NCI-H1105 (cell line): ENCODE results near the gene UNC13A.

Experiments used
- DNase-seq: peaks from one replicate; lab custom pipeline; 2025; lab: John Stamatoyannopoulos, UW

UNC13A gene

DNA sequence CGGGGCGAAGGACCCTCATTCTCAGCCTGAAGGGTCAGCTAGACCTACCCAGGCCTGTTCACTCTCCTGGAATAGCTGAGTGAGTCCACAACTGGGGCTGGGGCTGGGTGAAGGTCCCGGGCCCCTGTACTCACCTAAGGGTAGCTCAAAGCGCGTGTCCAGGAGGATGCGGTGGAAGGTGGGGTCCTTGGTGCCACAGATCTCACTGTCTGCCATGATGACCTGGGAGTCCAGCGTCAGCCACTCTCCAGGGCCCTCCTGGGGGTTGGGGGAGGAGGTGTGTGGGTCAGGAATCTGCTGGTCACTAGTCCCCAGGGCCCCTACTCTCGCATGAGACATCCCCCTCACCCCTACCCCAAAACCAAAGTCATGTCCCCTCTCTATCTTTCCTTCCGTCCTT is 18.7 kb downstream of the UNC13A start:
- DNase-seq = no peak

GRCh38 chr19:17665058-17665457 is 23.1 kb downstream of the UNC13A start:
- no peak for DNase-seq

GRCh38 chr19:17659996-17660395 is 28.2 kb downstream of the UNC13A start:
- no peak for DNase-seq

DNA sequence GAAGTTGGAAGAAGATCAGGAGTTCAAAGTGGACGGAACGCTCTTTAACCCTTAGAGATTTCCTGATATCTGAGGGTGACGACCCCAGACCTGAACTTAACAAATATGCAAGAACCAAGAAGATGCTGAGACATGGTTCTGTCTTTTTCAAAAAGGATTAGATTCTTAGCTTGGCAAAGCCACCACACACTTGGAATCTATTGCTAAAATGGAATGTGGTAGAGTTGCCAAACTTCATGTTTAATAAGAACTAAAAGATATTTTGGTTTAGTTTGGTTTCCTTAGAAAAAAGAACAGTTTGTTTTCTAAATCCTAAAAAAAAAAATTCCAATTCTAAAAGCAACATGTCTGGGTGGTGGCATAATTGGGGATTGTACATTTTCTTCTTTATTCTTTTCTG is 29.5 kb downstream of the UNC13A start:
- DNase-seq = no peak

- DNase-seq = no peak
Measured at GRCh38 chr19:17658240-17658639, 29.9 kb downstream of the UNC13A start.

DNA sequence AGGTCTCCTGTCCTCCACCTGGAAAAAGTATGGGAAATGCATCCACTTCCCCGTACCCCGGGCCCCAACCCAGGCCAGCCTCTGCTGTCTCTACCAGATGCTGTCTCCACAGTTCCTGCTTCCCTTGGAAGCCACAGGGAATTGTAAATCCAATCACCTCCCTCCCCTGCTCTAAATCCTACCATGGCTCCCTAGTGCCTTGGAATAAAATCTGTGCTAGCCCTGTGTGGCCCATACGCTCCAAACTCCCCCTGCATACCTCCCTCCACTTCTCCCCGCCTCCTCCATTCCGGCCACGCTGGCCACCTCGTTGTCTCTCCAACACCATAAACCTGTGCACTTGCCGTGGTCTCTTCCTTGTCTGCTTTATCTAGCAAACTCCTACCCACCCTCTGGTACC is 31.2 kb downstream of the UNC13A start:
- DNase-seq = no peak

DNA sequence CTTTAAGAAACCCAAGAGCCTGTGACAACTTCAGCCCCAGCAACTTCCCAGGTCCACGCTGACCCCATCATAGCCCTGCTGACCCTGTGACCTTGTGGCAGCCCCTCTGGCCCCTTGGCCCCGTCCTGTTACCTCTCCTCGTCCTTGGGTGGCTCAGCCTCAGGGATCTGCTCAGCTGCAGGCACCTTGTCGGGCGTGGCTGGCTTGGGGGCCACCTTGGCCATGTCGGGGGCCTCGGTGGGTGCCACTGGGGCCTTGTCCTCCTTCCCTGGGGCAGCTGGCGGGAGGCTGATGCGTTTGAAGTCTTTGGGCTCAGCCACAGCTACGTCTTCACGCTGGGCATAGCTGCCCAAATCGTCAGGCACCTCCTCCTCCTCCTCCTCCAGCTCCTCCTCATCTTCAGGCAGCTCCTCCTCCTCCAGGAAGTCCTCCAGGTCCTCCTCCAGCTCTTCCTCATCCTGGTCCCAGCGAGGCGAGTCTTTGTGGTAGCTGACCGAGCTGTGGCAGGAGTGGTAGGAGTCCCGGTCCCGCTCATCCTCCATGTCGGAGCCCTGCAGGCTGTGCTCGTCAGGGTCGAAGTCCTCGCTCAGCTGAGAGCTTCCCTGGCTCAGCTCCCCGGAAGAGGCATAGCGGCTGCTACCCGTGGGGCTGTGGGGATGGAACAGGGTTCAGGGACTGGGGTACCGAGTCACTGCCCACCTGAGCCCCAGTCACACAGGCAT is 32.2 kb downstream of the UNC13A start:
- DNase-seq = no peak

GRCh38 chr19:17654993-17655392 is 33.2 kb downstream of the UNC13A start:
- no peak for DNase-seq

DNA sequence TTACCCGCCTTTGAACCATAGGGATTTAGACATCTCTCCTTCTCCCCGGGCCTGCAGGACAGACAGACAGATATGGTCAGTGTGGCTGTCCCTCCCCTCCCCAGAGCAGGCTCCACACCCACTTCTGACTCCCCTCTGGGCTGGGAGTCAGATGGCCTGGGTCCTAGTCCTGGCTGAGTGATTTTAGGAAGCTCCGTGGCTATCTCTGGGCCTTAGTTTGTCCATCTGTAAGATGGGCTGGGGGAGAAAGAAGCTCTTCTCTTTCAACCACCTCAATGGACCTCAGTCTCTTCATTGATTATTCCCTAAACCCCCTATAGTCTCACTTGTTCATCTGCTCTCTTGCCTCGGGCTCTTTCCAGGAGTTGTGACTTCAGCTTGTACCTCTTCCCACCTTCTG is 35.5 kb downstream of the UNC13A start:
- no peak for DNase-seq

DNA sequence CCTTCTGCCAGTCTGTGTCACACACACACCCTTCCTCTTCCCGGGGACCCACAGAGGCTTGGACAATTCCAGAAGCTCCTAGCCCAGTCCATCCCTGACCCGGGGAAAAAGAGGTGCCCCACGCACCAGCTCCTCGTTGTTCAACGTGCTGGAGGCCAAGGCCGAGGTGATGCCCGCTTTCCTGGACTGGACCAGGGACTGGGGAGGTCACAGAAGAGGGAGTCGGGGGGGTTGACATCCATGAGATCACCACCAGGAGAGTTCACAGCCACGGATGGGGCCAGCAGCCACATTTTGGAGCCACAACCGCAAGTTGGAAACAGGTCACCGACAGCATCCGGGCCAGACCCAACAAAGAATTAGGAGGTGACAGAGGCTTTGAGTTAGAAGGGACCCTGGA is 39.4 kb downstream of the UNC13A start:
- DNase-seq = no peak

GRCh38 chr19:17648097-17648660 is 40.0 kb downstream of the UNC13A start:
- no peak for DNase-seq

GRCh38 chr19:17647071-17648020 is 40.8 kb downstream of the UNC13A start:
- no peak for DNase-seq

GRCh38 chr19:17646441-17646840 is 41.7 kb downstream of the UNC13A start:
- DNase-seq = no peak

GRCh38 chr19:17645339-17645963 is 42.7 kb downstream of the UNC13A start:
- DNase-seq = no peak

- no peak for DNase-seq
Measured at GRCh38 chr19:17642656-17643055, 45.5 kb downstream of the UNC13A start.

GRCh38 chr19:17641846-17642245 is 46.3 kb downstream of the UNC13A start:
- no peak for DNase-seq

DNA sequence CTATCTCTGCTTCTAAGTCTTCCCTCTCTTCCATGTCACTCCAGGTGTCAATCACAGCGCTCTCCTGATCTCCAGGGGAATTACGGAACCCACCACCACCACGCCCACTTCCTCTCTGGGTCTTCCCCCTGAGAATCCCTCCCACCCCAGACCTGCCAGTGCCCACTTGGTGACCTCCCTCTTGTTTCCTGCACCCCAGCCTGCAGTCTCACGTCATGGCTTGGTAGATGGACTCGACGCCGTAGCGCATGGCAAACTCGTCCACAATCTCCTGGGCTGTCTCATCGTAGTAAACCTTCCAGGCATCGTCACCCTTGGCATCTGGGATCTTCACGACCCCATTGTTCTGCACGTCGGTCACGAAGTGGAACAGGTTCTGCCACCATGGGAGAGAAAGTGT is 47.0 kb downstream of the UNC13A start:
- no peak for DNase-seq

DNA sequence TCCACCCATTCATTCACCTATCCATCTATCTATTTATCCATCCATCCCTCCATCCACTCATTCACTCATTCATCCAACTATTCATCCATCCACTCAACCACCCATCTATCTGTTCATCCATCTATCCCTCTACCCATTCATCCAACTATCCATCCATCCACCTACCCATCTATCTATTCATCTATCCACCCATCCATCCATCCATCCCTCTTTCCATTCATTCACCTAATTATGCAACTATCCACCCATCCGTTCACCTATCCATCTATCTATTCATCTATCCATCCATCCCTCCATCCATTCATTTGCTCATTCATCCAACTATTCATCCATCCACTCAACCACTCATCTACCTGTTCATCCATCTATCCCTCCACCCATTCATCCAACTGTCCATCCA is 54.5 kb downstream of the UNC13A start:
- DNase-seq = no peak

GRCh38 chr19:17632577-17632976 is 55.6 kb downstream of the UNC13A start:
- DNase-seq = no peak

DNA sequence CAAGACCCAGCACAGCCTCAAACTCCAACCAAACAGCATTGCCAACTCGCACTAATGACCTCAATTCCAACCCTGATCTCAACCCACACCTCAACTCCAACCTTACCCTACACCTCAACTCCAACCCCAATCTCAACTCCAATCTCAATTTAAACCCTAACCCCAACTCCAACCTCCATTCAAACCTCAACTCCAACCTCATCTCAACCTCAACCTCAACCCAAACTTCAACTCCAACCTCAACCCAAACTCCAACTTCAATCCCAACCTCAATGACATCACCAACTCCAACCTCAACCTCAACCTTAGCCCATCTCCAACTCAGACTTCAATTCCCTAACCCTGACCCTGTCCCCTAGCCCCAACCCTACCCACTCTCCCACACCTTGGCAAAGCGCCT is 58.4 kb downstream of the UNC13A start:
- DNase-seq = no peak

DNA sequence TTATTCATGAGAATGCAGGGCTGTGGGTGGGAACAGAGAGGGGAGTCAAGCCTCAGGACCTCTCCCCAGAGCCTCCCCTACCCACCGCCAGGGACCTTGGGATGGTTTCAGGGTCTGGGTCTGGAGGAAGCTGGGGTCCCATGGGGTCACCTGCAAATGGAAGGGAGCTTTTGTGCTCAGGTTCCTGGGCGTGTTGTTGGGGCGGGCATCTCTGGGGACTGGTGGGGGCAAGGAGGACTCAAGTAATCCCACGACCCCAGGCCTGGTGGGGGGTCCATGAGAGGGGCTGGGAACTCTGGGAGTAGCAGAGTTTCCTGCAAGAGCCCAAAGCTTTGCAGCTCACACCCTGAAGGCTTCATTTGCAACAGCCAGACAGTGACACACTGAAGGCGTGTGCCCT is 60.2 kb downstream of the UNC13A start:
- DNase-seq = no peak

GRCh38 chr19:17627161-17627560 is 61.0 kb downstream of the UNC13A start:
- DNase-seq = no peak
